IMR-90 (cell line): ENCODE results near the gene KLK14.

ENCODE experiments used
- BHLHE40 ChIP-seq: fragments of 150-350 bp; IDR thresholded peaks from 2 replicates; pipeline ENCODE4 v1.6.1; 2016; ENCODE audit warnings: mild to moderate bottlenecking, low read depth, low read length
- CEBPB ChIP-seq: IDR thresholded peaks from 2 replicates; pipeline ENCODE4 v1.6.1; 2012; ENCODE audit warnings: low read depth, low read length, improper control_type of control experiment
- CTCF ChIP-seq: conservative IDR thresholded peaks from 2 replicates; pipeline ENCODE4 v1.5.1; 2012; ENCODE audit warnings: mild to moderate bottlenecking, low read depth, low read length, improper control_type of control experiment
- ELK1 ChIP-seq: fragments of 150-350 bp; IDR thresholded peaks from 2 replicates; pipeline ENCODE4 v1.6.1; 2016; ENCODE audit warnings: low read depth, mild to moderate bottlenecking, low read length, moderate library complexity, borderline replicate concordance
- MAFK ChIP-seq: IDR thresholded peaks from 2 replicates; pipeline ENCODE4 v1.6.1; 2012; ENCODE audit warnings: low read depth, low read length, improper control_type of control experiment
- POLR2A ChIP-seq: IDR thresholded peaks from 2 replicates; pipeline ENCODE4 v1.6.1; 2012; ENCODE audit warnings: mild to moderate bottlenecking, low read depth, low read length
- RAD21 ChIP-seq: IDR thresholded peaks from 2 replicates; pipeline ENCODE4 v1.6.1; 2012; ENCODE audit warnings: low read length, improper control_type of control experiment
- RFX5 ChIP-seq: IDR thresholded peaks from 2 replicates; pipeline ENCODE4 v1.8.0; 2012; ENCODE audit warnings: low read depth, mild to moderate bottlenecking, low read length, moderate library complexity
- USF2 ChIP-seq: fragments of 150-350 bp; IDR thresholded peaks from 2 replicates; pipeline ENCODE4 v1.6.1; 2017; ENCODE audit warnings: mild to moderate bottlenecking, antibody characterized with exemption, low read length, low read depth

- TF ChIP-seq CTCF (no peak), ELK1 (no peak), MAFK (no peak), POLR2A (no peak), USF2 (no peak), BHLHE40 (no peak), RAD21 (no peak), CEBPB (no peak), RFX5 (no peak)
Measured at GRCh38 chr19:51129716-51130115, 47.0 kb upstream of the KLK14 start.
